Stimulated activated CD8-positive, alpha-beta memory T cell treated with anti-CD3 and anti-CD28 coated beads, Interleukin-2, amount 100 ng/mL, for 48 hours (primary cell): ENCODE results near the gene SIN3B.

Source experiments
- DNase-seq, 2 donors: peaks; one replicate each; pipeline ENCODE4 v3.0.0-alpha.2; 2020; ENCODE audit warnings: low read depth in 2 of 2

SIN3B gene

GRCh38 chr19:16825312-16826052 lies 3.7 kb upstream of the SIN3B start:
- no peak for DNase-seq

GRCh38 chr19:16829822-16830289 lies 658 bp downstream of the SIN3B start:
- no peak for DNase-seq

GRCh38 chr19:16830679-16831078 lies 1.5 kb downstream of the SIN3B start:
- DNase-seq, result no peak

GRCh38 chr19:16831531-16831930 lies 2.3 kb downstream of the SIN3B start:
- no peak for DNase-seq

GRCh38 chr19:16834747-16835146 lies 5.5 kb downstream of the SIN3B start:
- no peak for DNase-seq

- DNase-seq, result no peak
These were observed 7.2 kb downstream of the SIN3B start for GRCh38 chr19:16836115-16837034.

GRCh38 chr19:16837035-16837362 lies 7.8 kb downstream of the SIN3B start:
- DNase-seq, result no peak

GRCh38 chr19:16841391-16841926 lies 12.3 kb downstream of the SIN3B start:
- DNase-seq, result no peak

GRCh38 chr19:16846901-16847300 lies 17.7 kb downstream of the SIN3B start:
- DNase-seq, result no peak

- DNase-seq, result no peak
These were observed 18.2 kb downstream of the SIN3B start for GRCh38 chr19:16847430-16847829.

- DNase-seq, result no peak
These were observed 20.0 kb downstream of the SIN3B start for GRCh38 chr19:16849168-16849567.

GRCh38 chr19:16850133-16850532 lies 20.9 kb downstream of the SIN3B start:
- no peak for DNase-seq

GRCh38 chr19:16851031-16851712 lies 22.0 kb downstream of the SIN3B start:
- DNase-seq, result no peak

GRCh38 chr19:16853066-16853465 lies 23.9 kb downstream of the SIN3B start:
- no peak for DNase-seq

GRCh38 chr19:16856091-16856490 lies 26.9 kb downstream of the SIN3B start:
- no peak for DNase-seq

GRCh38 chr19:16859626-16860025 lies 30.4 kb downstream of the SIN3B start:
- no peak for DNase-seq

GRCh38 chr19:16860118-16860517 lies 30.9 kb downstream of the SIN3B start:
- no peak for DNase-seq

GRCh38 chr19:16861011-16861410 lies 31.8 kb downstream of the SIN3B start:
- DNase-seq, result no peak

- DNase-seq, result no peak
These were observed 32.6 kb downstream of the SIN3B start for GRCh38 chr19:16861834-16862233.

- DNase-seq, result no peak
These were observed 33.7 kb downstream of the SIN3B start for GRCh38 chr19:16862826-16863415.

GRCh38 chr19:16867211-16867610 lies 38.0 kb downstream of the SIN3B start:
- DNase-seq, result no peak
